GM23338 (cell line): ENCODE results near the gene EIF3A. TPM values are rescaled to one million over a fixed set of nuclear protein-coding genes. Genes with fewer than 3 reads are reported as not detected.

ENCODE experiments used
- ATAC-seq: fragments of 200-7000 bp; cut with Tn5 transposase; 3 replicates; pipeline ENCODE4 v1.9.1; 2020
- DNase-seq: peaks from one replicate; pipeline ENCODE4 v3.0.0-alpha.2; 2015; ENCODE audit warnings: low spot score
- H2AFZ ChIP-seq: fragments of 200-600 bp; sonication (generic); 2 replicates; pipeline ENCODE4 v1.8.0; 2016; ENCODE audit warnings: antibody characterized with exemption, mild to moderate bottlenecking, moderate library complexity
- H3F3A ChIP-seq: fragments of 200-600 bp; sonication (generic); replicated peaks from 2 replicates; pipeline ENCODE4 v1.8.0; 2017; ENCODE audit warnings: antibody characterized with exemption, mixed run types, low read depth
- H3K27ac ChIP-seq: fragments of 200-600 bp; sonication (generic); 2 replicates; pipeline ENCODE4 v1.6.1; 2016; ENCODE audit warnings: low read depth
- H3K27me3 ChIP-seq: fragments of 200-600 bp; sonication (generic); 2 replicates; pipeline ENCODE4 v1.8.0; 2016; ENCODE audit warnings: mild to moderate bottlenecking, mixed run types, moderate library complexity; ENCODE audit not compliant: insufficient read depth
- H3K36me3 ChIP-seq: fragments of 200-600 bp; sonication (generic); 2 replicates; pipeline ENCODE4 v1.8.0; 2016; ENCODE audit warnings: mild to moderate bottlenecking; ENCODE audit not compliant: insufficient read depth
- H3K4me1 ChIP-seq: fragments of 200-600 bp; sonication (generic); 2 replicates; pipeline ENCODE4 v1.8.0; 2016; ENCODE audit warnings: mild to moderate bottlenecking, moderate library complexity; ENCODE audit not compliant: insufficient read depth
- H3K4me2 ChIP-seq: fragments of 200-600 bp; sonication (generic); 2 replicates; pipeline ENCODE4 v1.7.1; 2017; ENCODE audit warnings: mixed run types
- H3K4me3 ChIP-seq: fragments of 200-600 bp; sonication (generic); 2 replicates; pipeline ENCODE4 v1.6.1; 2016; ENCODE audit warnings: mixed run types
- H3K79me2 ChIP-seq: fragments of 200-600 bp; sonication (generic); replicated peaks from 2 replicates; pipeline ENCODE4 v1.8.0; 2017; ENCODE audit warnings: mild to moderate bottlenecking; ENCODE audit not compliant: insufficient read depth
- H3K9me2 ChIP-seq: fragments of 200-600 bp; sonication (generic); 2 replicates; pipeline ENCODE4 v1.8.0; 2017; ENCODE audit not compliant: insufficient read depth
- H4K20me1 ChIP-seq: fragments of 200-600 bp; sonication (generic); replicated peaks from 2 replicates; pipeline ENCODE4 v1.8.0; 2017; ENCODE audit warnings: mild to moderate bottlenecking; ENCODE audit not compliant: insufficient read depth
- H3K27ac Mint-ChIP-seq: 2 replicates; pipeline ENCODE4 v1.8.0; 2020; ENCODE audit warnings: inconsistent platforms, mild to moderate bottlenecking, moderate library complexity, mixed read lengths
- H3K27me3 Mint-ChIP-seq: 3 replicates; pipeline ENCODE4 v1.8.0; 2022; ENCODE audit warnings: low read depth, mild to moderate bottlenecking, moderate library complexity, mixed read lengths, inconsistent platforms; ENCODE audit not compliant: insufficient read depth, poor library complexity
- H3K36me3 Mint-ChIP-seq: 3 replicates; pipeline ENCODE4 v1.8.0; 2021; ENCODE audit warnings: low read depth, mild to moderate bottlenecking, inconsistent platforms, moderate library complexity, mixed read lengths
- H3K4me1 Mint-ChIP-seq: 3 replicates; pipeline ENCODE4 v1.8.0; 2020; ENCODE audit warnings: mild to moderate bottlenecking, inconsistent platforms, mixed read lengths
- H3K4me3 Mint-ChIP-seq: 3 replicates; pipeline ENCODE4 v1.8.0; 2021; ENCODE audit warnings: moderate library complexity, mild to moderate bottlenecking, inconsistent platforms, mixed read lengths
- H3K9me3 Mint-ChIP-seq: 3 replicates; pipeline ENCODE4 v1.8.0; 2020; ENCODE audit warnings: moderate library complexity, mild to moderate bottlenecking, inconsistent platforms, mixed read lengths
- CREB1 ChIP-seq: fragments of 250-450 bp; sonication (Bioruptor Pico); IDR thresholded peaks from 2 replicates; pipeline ENCODE4 v1.5.0; 2020; ENCODE audit warnings: low read depth, mild to moderate bottlenecking, moderate library complexity
- EZH2 ChIP-seq: fragments of 200-600 bp; sonication (generic); IDR thresholded peaks from one replicate; pipeline ENCODE4 v1.8.0; 2017; ENCODE audit warnings: antibody characterized with exemption, mild to moderate bottlenecking, low read depth; ENCODE audit not compliant: unreplicated experiment
- EZH2phosphoT487 ChIP-seq: fragments of 200-600 bp; sonication (generic); IDR thresholded peaks from one replicate; pipeline ENCODE4 v1.8.1; 2018; ENCODE audit warnings: antibody characterized with exemption; ENCODE audit not compliant: unreplicated experiment
- JUNB ChIP-seq: IDR thresholded peaks from one replicate; pipeline ENCODE4 v1.6.1; 2016; ENCODE audit warnings: antibody characterized with exemption; ENCODE audit not compliant: unreplicated experiment
- NANOG ChIP-seq: IDR thresholded peaks from 2 replicates; pipeline ENCODE4 v1.6.1; 2016; ENCODE audit warnings: antibody characterized with exemption, borderline replicate concordance
- POLR2AphosphoS5 ChIP-seq: IDR thresholded peaks from 2 replicates; pipeline ENCODE4 v1.6.1; 2016; ENCODE audit warnings: antibody characterized with exemption, low read depth
- STAT1 ChIP-seq: IDR thresholded peaks from one replicate; pipeline ENCODE4 v1.6.1; 2016; ENCODE audit warnings: antibody characterized with exemption; ENCODE audit not compliant: unreplicated experiment
- ZNF114 ChIP-seq: fragments of 250-450 bp; sonication (Bioruptor Pico); IDR thresholded peaks from 2 replicates; pipeline ENCODE4 v1.5.0; 2020; ENCODE audit warnings: mild to moderate bottlenecking, moderate library complexity
- ZNF331 ChIP-seq: fragments of 250-450 bp; sonication (Bioruptor Pico); IDR thresholded peaks from 2 replicates; pipeline ENCODE4 v1.5.0; 2020; ENCODE audit warnings: low read depth, mild to moderate bottlenecking, moderate library complexity
- polyA plus RNA-seq: library from polyadenylated mRNA; unstranded; fragments of >200 nt; fragmentation: Nextera tagmentation; extraction: Ambion mirVana; gene quantifications from 2 replicates; pipeline ENCODE4 v1.2.1, GENCODE V29; 2016
- total RNA-seq: library from RNA; depleted of rRNA; stranded (reverse); fragments of >200 nt; shearing (Covaris generic); gene quantifications from 2 replicates; pipeline ENCODE4 v1.2.3, GENCODE V29; 2014
- TF ChIP-seq, protein P1 (sequence below): IDR thresholded peaks from one replicate; pipeline ENCODE4 v1.6.1; 2018; ENCODE audit warnings: antibody characterized with exemption; ENCODE audit not compliant: unreplicated experiment
- TF ChIP-seq, protein P2 (sequence below): fragments of 250-450 bp; sonication (Bioruptor Pico); IDR thresholded peaks from 2 replicates; pipeline ENCODE4 v1.5.0; 2020; ENCODE audit warnings: mild to moderate bottlenecking, moderate library complexity
- TF ChIP-seq, protein P3 (sequence below): IDR thresholded peaks from 2 replicates; pipeline ENCODE4 v1.6.1; 2016; ENCODE audit warnings: antibody characterized with exemption
- TF ChIP-seq, protein P4 (sequence below), 2 experiments: fragments of 200-600 bp in 1 of 2; sonication (generic) in 1 of 2; conservative IDR thresholded peaks; 2 replicates each; pipeline versions ENCODE4 v1.5.1 to v1.6.1; 2016 to 2017; ENCODE audit warnings: antibody characterized with exemption in 2 of 2, low read depth in 2 of 2, mild to moderate bottlenecking in 2 of 2, moderate library complexity in 1 of 2

The EIF3A gene
- total and polyA plus RNA-seq, 2 experiments from 2014 or later, result 152 to 170 TPM

DNA sequence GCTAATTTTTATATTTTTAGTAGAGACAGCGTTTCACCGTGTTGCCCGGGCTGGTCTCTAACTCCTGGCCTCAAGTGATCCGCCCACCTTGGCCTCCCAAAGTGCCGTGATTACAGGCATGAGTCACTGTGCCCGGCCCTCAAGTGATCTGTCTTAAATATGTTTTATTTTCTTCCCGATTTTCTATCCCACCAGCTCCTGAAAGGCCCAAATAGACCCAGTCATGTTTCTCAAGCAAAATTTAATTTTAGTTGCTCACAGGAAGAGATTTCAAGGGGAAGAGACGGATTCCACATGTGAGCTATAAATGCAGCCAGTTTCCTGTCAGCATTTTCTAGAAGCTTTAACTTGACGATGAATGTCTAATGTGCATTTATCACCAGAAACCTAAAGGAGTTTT, 35.3 kb upstream of the EIF3A start:
- Histone ChIP-seq H2AFZ (no peak overlapping the region), H3K4me3 (no peak overlapping the region), H3K27me3 (no peaks in the 10 kb centered on the region), H3K4me1 (no peaks in the 10 kb centered on the region), H3K36me3 (peaks cover 44% of the 10 kb centered on the region), H3K79me2 (no peaks in the 10 kb centered on the region), H3K27ac (no peak overlapping the region), H3K4me2 (no peak overlapping the region), H4K20me1 (peaks cover 9% of the 10 kb centered on the region), H3F3A (no peaks in the 10 kb centered on the region), H3K9me2 (no peaks in the 10 kb centered on the region)
- Mint-ChIP-seq H3K36me3 (peaks cover 70% of the 10 kb centered on the region), H3K4me1 (no peaks in the 10 kb centered on the region), H3K9me3 (no peaks in the 10 kb centered on the region), H3K27me3 (no peaks in the 10 kb centered on the region), H3K4me3 (no peak overlapping the region), H3K27ac (no peak overlapping the region; the same call in 1 of the 2 replicates)
- DNase-seq (no peak), ATAC-seq (no peak)
- TF ChIP-seq, protein P1, sequence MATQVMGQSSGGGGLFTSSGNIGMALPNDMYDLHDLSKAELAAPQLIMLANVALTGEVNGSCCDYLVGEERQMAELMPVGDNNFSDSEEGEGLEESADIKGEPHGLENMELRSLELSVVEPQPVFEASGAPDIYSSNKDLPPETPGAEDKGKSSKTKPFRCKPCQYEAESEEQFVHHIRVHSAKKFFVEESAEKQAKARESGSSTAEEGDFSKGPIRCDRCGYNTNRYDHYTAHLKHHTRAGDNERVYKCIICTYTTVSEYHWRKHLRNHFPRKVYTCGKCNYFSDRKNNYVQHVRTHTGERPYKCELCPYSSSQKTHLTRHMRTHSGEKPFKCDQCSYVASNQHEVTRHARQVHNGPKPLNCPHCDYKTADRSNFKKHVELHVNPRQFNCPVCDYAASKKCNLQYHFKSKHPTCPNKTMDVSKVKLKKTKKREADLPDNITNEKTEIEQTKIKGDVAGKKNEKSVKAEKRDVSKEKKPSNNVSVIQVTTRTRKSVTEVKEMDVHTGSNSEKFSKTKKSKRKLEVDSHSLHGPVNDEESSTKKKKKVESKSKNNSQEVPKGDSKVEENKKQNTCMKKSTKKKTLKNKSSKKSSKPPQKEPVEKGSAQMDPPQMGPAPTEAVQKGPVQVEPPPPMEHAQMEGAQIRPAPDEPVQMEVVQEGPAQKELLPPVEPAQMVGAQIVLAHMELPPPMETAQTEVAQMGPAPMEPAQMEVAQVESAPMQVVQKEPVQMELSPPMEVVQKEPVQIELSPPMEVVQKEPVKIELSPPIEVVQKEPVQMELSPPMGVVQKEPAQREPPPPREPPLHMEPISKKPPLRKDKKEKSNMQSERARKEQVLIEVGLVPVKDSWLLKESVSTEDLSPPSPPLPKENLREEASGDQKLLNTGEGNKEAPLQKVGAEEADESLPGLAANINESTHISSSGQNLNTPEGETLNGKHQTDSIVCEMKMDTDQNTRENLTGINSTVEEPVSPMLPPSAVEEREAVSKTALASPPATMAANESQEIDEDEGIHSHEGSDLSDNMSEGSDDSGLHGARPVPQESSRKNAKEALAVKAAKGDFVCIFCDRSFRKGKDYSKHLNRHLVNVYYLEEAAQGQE, result no peak
- TF ChIP-seq NANOG, result no peak
- no peak for TF ChIP-seq EZH2
- no peak for TF ChIP-seq JUNB
- TF ChIP-seq, protein P2, sequence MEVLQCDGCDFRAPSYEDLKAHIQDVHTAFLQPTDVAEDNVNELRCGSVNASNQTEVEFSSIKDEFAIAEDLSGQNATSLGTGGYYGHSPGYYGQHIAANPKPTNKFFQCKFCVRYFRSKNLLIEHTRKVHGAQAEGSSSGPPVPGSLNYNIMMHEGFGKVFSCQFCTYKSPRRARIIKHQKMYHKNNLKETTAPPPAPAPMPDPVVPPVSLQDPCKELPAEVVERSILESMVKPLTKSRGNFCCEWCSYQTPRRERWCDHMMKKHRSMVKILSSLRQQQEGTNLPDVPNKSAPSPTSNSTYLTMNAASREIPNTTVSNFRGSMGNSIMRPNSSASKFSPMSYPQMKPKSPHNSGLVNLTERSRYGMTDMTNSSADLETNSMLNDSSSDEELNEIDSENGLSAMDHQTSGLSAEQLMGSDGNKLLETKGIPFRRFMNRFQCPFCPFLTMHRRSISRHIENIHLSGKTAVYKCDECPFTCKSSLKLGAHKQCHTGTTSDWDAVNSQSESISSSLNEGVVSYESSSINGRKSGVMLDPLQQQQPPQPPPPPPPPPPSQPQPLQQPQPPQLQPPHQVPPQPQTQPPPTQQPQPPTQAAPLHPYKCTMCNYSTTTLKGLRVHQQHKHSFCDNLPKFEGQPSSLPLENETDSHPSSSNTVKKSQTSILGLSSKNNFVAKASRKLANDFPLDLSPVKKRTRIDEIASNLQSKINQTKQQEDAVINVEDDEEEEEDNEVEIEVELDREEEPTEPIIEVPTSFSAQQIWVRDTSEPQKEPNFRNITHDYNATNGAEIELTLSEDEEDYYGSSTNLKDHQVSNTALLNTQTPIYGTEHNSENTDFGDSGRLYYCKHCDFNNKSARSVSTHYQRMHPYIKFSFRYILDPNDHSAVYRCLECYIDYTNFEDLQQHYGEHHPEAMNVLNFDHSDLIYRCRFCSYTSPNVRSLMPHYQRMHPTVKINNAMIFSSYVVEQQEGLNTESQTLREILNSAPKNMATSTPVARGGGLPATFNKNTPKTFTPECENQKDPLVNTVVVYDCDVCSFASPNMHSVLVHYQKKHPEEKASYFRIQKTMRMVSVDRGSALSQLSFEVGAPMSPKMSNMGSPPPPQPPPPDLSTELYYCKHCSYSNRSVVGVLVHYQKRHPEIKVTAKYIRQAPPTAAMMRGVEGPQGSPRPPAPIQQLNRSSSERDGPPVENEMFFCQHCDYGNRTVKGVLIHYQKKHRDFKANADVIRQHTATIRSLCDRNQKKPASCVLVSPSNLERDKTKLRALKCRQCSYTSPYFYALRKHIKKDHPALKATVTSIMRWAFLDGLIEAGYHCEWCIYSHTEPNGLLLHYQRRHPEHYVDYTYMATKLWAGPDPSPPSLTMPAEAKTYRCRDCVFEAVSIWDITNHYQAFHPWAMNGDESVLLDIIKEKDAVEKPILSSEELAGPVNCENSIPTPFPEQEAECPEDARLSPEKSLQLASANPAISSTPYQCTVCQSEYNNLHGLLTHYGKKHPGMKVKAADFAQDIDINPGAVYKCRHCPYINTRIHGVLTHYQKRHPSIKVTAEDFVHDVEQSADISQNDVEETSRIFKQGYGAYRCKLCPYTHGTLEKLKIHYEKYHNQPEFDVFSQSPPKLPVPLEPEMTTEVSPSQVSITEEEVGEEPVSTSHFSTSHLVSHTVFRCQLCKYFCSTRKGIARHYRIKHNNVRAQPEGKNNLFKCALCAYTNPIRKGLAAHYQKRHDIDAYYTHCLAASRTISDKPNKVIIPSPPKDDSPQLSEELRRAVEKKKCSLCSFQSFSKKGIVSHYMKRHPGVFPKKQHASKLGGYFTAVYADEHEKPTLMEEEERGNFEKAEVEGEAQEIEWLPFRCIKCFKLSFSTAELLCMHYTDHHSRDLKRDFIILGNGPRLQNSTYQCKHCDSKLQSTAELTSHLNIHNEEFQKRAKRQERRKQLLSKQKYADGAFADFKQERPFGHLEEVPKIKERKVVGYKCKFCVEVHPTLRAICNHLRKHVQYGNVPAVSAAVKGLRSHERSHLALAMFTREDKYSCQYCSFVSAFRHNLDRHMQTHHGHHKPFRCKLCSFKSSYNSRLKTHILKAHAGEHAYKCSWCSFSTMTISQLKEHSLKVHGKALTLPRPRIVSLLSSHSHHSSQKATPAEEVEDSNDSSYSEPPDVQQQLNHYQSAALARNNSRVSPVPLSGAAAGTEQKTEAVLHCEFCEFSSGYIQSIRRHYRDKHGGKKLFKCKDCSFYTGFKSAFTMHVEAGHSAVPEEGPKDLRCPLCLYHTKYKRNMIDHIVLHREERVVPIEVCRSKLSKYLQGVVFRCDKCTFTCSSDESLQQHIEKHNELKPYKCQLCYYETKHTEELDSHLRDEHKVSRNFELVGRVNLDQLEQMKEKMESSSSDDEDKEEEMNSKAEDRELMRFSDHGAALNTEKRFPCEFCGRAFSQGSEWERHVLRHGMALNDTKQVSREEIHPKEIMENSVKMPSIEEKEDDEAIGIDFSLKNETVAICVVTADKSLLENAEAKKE, result no peak
- no peak for TF ChIP-seq STAT1
- TF ChIP-seq EZH2phosphoT487, result no peak
- TF ChIP-seq, protein P3, sequence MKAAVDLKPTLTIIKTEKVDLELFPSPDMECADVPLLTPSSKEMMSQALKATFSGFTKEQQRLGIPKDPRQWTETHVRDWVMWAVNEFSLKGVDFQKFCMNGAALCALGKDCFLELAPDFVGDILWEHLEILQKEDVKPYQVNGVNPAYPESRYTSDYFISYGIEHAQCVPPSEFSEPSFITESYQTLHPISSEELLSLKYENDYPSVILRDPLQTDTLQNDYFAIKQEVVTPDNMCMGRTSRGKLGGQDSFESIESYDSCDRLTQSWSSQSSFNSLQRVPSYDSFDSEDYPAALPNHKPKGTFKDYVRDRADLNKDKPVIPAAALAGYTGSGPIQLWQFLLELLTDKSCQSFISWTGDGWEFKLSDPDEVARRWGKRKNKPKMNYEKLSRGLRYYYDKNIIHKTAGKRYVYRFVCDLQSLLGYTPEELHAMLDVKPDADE, result no peak
- no peak for TF ChIP-seq POLR2AphosphoS5
- TF ChIP-seq CREB1 (CRISPR knock-in tag), result no peak
- TF ChIP-seq ZNF114 (CRISPR knock-in tag), result no peak
- TF ChIP-seq ZNF331, result no peak
- TF ChIP-seq, protein P4, sequence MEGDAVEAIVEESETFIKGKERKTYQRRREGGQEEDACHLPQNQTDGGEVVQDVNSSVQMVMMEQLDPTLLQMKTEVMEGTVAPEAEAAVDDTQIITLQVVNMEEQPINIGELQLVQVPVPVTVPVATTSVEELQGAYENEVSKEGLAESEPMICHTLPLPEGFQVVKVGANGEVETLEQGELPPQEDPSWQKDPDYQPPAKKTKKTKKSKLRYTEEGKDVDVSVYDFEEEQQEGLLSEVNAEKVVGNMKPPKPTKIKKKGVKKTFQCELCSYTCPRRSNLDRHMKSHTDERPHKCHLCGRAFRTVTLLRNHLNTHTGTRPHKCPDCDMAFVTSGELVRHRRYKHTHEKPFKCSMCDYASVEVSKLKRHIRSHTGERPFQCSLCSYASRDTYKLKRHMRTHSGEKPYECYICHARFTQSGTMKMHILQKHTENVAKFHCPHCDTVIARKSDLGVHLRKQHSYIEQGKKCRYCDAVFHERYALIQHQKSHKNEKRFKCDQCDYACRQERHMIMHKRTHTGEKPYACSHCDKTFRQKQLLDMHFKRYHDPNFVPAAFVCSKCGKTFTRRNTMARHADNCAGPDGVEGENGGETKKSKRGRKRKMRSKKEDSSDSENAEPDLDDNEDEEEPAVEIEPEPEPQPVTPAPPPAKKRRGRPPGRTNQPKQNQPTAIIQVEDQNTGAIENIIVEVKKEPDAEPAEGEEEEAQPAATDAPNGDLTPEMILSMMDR (conservative IDR thresholded peaks at IDR 0.05; ENCODE audit: low read depth in 2 of 2), result no peak
